ENCODE results near the gene RMDN3.

RMDN3 gene

DNA sequence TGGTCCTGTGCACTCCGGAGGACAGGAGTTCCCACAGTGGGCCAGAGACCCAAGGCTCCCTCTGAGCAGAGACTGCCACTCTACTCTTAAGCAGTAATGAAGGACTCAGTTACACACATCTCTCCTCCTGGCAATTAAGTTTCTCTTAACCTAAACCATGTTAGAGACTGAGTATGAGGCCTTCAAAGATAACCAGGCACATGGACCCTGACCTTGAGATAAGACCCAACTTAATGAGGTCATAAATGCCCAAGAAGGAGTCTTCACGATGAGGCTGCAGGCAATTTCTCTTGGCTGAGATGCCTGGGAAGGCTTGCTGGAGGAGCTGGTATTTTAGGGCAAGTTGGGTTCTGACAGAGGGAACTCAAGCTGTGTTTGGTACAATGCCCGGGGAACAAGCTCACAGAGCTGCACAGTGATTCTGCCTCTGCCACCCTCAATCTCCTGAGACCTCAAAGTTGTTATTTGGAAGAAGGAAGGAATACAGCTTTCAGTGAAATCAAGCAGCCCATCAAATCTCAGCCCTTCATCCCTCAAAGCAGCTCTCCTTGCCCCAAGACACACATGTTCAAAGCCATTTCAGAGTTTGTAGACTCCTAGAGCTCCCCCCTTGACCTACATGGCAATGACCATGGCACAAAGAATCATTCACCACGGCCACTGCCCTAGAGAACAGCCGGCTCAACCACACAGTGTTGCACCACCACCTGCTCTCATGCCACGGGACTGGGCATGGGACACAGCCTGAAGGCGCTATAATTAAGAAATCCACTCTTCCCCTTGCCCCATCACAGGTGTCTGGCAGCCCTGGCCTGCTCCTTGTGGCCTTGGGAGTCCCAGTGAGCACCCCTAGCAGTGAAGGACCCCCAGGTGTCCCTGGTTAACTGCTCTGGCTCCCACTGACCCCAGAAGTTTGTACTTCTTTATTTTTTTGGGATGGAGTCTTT, 7.1 kb downstream of the RMDN3 start:
- DNase-seq (ENCODE audit: low read depth) = no peak

DNA sequence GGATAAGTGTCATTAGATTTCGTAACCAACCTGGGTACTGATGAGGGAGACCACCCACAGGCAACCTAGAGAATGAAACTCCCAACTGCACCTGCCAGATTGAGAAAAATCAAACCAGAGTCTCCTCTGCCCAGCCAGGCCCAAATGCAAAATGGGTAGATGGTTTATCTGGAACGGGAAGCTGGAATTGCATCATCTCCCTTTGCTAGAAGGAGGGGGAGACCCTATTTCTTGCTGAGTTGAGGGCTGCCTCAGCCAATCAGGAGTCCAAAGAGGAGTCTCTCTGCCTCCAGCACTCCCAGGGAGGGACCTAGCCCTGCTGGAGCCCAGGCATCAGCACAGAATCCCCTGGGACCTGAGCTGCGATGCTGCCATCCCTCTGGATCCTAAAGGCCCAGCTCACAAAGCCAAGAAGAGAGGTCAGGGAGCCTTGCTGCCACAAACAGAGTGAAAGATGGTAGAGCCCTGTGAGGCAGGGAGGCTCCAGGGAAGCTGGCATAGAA, 8.1 kb downstream of the RMDN3 start:
- DNase-seq (ENCODE audit: low read depth) = no peak

DNA sequence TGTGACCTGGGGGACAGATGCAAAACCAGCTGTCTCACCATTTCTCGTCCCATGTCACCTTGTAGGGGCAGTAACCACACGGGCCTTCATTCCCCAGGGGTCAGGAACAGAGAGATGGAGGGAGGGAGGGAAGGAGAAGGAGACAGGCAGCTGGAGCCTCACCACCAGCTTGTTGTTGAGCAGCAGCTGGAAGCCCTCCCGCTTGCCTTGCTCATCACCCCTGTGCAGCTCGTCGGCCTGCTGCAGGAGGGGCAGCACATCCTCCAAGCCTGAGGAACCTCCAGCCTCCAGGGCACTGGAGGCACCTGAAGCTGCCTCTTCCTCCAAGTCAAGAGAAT, 10.3 kb downstream of the RMDN3 start:
- no peak for DNase-seq (ENCODE audit: low read depth)

DNA sequence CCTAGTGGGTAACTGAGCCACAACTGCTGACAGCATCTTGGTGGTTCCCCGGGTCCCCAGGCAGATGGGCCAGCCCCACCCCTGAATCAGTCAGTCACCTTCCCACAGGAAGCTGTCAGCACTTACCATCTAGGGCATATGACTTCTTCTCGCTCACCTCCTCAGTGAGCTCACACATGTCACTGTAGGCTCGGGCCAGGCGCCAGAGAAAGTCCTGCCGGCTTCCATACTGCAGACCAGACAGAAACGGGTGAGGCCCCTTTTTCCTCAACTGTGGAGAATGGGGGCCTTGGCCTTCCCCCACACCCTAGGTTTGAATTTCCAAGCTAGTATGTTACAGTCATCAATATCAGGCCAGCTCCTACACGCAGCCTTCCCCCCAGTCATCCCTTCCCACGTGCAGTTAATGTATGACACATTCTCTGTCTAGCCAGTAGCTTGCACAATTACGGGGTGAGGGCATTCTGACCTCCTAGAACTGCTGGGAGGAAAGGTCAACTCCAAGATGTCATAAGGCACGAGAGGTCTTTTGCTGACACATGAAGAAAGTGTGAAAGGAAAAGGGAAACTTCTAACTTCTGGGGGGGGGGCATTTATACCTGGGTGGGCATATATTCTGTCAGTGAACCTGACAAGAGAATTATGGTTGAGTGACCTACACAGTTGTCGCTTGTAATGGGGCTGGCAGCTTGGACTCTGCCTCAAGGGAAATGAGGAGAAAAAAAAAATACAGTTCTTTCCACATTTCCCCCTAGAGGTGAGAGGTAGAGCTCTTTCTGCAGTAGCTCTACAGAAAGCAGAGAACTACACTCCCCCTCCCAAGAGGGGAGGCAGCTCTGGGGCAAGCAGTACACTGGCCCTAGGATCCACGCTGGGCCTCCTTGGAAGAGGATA, 10.9 kb downstream of the RMDN3 start:
- no peak for DNase-seq (ENCODE audit: low read depth)

DNA sequence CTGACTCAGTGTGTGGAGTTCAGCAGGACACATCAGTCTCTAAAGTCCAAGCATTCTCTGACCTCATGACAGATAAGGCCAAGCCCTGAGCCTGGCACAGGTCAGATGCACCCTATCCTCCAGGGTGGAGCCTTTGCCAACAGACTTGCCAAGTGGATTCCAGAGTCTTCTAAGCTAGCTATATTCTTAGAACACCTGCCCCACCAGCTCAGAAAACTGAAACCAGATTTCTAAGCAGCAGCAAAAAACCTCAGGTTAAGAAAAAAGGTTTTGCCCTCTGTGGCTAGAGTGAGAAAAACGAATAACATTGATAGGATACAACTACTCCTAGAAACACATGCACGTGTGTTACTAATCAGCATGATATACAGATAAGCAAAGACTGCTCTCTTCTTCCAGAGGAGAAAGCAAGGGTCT, 11.6 kb downstream of the RMDN3 start:
- DNase-seq (ENCODE audit: low read depth) = no peak

DNA sequence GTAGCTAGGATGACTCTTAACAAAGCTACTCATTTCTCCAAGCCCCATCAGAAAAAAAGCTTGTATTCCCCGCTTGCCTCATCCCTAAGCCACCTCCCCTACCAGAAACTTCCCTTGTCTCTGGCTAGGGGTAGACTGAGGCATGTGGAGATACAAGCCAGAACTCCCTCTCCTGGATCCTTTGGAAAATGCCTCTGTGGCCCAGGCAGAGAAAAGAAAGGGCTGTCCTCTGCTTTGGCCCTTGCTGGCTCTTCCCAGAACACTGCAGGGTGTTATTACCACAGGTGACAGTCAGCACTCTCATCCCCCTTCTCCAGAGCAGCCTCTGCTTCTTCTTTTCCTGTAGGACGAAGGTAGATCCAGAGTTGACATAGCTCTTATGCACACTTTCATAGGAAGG, 15.2 kb downstream of the RMDN3 start:
- DNase-seq (ENCODE audit: low read depth) = no peak

DNA sequence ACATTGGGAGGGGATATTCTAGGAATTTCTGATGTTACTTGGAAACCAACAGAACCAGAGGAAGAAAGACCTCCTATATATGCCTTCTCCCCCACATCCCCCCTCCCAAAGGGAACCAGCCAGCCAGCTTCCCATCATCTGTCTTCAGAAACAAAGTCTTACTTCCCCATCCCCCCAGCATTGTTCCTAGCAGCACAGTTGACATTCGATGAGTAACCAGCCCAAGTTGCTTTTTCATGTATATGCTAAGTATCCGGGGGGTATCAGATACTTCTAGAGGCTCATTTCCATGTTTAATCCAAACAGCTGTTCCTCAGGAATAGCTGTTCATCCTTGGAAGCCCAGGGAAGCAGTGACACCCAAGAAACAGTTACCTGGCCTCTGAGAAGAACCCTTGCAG, 16.0 kb downstream of the RMDN3 start:
- no peak for DNase-seq (ENCODE audit: low read depth)

DNA sequence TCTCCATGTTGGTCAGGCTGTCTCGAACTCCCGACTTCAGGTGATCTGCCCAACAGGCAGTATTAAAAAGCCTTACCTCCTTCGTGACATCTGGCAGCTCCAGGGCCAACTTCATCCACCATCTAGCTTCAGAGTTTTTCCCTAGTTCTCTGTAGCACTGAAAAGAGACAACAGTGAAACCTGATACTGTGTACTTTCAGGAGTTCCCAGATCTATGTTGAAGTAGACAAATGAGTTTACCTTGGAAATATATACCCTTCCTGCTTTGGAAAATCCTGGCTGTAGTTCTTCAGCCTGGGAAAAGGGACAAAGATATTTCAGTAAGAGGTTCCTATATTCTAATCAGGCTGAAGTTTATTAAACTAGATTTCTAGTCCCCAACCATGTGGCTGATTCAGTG, 18.0 kb downstream of the RMDN3 start:
- DNase-seq (ENCODE audit: low read depth) = no peak

DNA sequence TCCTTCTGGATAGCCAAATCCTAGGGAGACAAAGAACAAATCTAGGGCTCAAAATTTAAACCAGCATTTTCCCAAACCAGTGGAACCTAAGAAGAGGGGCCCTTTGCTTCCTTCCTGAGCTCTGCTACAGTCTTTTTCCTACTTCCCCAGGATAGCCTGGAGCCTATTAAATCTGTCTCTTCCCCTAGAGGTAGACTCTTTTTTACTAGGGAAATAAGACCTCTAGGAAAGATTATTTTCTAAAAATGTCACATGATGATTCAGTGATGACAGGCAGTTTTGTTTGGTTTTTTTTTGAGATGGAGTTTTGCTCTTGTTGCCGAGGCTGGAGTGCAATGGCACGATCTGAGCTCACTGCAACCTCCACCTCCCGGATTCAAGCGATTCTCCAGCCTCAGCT, 18.5 kb downstream of the RMDN3 start:
- no peak for DNase-seq (ENCODE audit: low read depth)

DNA sequence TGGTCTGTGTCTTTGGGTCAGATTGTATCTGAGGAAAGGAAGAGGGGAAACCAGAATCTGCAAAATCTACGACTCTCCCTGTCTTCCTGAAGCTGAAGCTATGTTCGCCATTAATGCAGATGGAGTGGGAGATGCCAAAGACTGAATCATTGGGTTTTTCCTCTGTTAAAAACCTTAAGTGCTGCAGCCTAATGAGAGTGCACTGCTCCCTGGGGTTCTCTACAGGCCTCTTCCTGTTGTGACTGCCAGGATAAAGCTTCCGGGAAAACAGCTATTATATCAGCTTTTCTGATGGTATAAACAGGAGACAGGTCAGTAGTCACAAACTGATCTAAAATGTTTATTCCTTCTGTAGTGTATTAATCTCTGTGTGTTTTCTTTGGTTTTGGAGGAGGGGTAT, 24.0 kb downstream of the RMDN3 start:
- DNase-seq (ENCODE audit: low read depth) = no peak

DNA sequence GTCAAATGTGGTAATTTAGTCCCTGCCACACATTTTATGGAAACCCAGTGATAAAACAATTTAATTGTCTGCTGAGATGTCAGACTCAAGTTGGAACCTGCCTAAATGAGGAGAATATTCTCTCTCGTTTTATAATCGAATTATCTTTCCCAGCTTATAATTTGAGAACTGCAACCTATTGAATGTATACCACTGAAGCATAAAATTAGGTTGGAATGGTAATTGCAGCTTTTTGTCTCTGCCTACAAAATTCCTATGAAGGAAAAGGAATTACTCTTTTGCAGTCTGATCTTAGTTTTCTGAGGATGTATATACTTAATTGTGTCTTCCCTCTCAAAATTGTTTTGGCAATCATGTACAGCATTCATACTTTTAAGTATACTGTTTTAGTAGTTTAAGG, 31.1 kb downstream of the RMDN3 start:
- no peak for DNase-seq (ENCODE audit: low read depth)

DNA sequence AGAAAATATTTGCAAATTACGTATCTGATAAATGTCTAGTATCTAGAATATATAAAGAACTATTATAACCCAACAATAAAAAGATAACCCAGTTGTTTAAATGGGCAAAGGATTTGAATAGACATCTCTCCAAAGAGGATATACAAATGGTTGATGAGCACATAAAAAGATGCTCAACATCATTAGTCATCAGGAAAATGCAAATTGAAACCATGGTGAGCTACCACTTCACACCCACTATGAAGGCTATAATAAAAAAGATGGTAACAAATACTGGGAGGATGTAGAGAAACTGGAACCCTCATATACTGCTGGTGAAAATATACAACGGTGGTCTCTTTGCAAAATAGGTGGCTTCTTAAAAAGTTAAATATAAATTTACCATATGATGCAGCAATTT, 32.1 kb downstream of the RMDN3 start:
- no peak for DNase-seq (ENCODE audit: low read depth)

DNA sequence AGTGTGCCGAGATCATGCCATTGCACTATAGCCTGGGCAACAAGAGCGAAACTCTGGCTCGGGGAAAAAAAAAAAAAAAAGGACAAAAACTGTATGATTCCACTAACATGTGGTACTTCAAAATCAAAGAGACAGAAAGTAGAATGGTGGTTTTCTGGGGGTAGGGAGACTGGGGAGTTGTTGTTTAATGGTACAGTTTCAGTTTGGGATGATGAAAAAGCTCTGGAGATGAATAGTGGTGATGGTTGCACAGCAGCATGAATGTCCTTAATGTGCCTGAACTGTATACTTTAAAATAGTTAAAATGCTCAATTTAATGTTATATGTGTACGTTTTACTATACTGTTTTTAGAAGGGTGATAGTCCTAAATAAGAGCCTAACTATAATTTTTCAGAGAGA, 32.7 kb downstream of the RMDN3 start:
- DNase-seq (ENCODE audit: low read depth) = no peak

DNA sequence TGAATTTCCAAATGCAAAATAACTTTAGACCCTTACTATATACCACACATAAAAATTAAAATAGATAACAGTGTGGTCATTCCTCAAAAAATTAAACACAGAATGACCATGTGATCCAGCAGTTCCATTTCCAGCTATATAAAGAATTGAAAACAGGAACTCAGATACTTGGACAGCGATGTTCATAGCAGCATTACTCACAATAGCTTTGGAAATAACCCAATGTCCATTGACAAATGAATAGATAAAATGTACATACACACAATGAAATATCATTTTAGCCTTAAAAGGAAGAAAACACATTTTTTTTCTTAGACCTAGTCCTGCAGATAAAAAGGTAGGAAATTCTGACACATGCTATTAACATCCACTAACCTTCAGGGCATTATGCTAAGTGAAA, 33.4 kb downstream of the RMDN3 start:
- no peak for DNase-seq (ENCODE audit: low read depth)

DNA sequence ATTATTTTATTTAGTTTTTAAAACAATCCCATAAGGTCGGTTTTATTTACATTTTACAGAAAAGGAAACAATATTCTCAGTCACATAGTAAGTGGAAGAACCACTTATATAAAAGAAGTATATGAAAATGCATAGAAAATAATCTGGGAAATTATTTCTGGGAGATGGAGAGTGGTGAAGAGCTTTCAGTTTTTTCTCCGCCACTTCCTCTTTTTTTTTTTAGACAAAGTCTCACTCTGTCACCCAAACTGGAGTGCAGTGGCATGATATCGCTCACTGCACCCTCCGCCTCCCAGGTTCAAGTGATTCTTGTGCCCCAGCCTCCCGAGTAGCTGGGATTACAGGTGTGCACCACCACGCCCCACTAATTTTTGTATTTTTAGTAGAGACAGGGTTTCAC, 38.9 kb downstream of the RMDN3 start:
- DNase-seq (ENCODE audit: low read depth) = no peak

DNA sequence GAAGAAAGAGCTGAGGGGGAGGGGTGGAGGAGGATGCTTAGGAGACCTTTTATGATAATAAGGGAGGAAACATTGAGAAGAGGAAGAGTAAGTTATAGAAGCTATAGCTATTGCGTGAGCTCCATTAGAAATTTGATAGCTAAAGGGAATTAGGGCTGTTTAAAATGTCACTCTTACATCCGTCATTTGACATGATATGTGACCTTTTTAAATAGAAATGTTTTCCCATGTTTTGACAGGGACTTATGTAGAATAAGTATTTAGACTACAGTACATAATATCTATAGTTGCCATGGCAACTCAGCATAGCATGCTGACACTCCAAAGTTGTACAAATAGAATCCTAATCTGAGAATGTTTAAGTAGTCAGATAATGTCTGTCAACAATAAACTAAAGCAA, 40.9 kb downstream of the RMDN3 start:
- DNase-seq (ENCODE audit: low read depth) = no peak

DNA sequence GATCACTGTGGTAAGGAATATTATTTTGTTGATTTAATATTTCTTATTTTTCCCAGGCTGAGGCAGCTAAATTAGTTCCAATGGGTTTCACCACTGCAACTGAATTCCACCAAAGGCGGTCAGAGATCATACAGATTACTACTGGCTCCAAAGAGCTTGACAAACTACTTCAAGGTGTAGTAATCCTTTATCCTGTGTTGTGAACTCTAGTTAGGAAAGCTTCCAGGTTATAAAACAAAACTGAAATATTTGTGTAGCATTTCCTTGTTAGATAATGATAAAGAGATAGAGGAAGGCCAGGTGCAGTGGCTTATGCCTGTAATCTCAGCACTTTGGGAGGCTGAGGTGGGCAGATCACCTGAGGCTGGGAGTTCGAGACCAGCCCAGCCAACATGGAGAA, 48.9 kb downstream of the RMDN3 start:
- DNase-seq (ENCODE audit: low read depth) = no peak

DNA sequence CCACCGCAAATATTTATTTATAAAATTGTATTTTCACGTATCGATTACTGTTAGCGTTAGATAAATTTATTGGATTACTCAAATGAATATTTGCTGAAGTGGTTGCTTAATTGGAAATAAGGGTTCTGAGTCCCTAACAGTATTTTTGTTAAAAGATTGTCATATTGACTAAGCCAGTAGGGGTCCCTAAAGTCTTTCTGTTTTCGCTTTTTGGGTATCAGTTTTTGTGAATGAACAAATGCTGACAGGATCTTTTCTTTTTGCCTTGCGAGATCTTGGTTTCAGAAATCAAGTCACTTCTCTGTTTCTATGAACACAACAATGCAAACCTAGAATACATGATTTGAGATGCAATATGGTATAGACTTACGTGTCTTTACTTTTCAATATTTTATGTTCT, 53.0 kb downstream of the RMDN3 start:
- no peak for DNase-seq (ENCODE audit: low read depth)

DNA sequence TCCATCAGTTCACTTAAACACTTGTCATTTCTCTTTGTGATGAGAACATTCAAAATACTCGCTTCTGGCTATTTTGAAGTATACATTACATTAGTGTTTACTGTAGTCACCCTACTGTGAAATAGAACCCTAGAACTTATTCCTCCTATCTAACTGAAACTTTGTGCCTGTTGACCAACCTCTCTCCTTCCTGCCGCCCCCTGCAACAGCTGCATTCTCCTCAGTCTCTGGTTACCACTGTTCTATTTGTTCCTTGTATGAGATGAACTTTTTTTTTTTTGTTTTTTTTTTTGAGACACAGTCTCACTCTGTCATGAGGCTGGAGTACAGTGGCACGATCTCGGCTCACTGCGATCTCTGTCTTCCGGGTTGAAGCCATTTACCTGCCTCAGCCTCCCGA, 57.1 kb downstream of the RMDN3 start:
- no peak for DNase-seq (ENCODE audit: low read depth)

DNA sequence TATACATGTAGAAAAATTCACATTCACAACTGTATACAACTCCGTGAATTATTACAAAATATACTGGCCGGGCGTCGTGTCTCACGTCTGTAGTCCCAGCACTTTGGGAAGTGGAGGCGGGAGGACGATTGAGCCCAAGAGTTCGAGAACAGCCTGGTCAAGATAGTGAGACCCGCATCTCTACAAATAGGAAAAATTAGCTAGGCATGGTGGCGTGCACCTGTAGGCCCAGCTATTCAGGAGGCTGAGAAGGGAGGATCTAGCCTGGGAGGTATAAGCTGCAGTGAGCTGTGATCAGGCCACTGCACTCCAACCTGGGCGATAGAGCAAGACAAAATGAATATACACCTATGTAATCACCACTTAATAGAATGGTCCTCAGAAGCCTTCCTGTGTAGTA, 58.8 kb downstream of the RMDN3 start:
- no peak for DNase-seq (ENCODE audit: low read depth)

DNA sequence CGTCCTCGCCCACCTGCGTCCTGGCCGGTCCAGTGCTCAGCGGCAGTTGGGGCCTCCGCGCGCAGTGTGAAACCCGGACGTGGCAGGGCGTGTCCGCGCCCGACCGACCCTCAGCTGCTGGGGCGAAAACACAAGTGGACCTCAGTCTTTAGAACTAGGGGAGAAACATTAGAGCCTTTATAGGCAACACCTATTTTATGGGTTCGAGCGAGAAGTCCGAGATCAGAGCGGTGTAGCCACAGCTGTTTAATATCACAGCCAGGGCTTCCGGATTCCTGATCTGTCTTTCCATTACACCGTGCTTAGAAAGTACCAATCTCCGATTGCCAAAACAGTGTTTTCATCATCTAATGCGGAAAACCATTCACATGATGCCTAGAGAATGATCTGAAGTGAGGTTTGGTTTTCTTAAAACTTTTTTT, 59.6 kb downstream of the RMDN3 start:
- no peak for DNase-seq (ENCODE audit: low read depth)

DNA sequence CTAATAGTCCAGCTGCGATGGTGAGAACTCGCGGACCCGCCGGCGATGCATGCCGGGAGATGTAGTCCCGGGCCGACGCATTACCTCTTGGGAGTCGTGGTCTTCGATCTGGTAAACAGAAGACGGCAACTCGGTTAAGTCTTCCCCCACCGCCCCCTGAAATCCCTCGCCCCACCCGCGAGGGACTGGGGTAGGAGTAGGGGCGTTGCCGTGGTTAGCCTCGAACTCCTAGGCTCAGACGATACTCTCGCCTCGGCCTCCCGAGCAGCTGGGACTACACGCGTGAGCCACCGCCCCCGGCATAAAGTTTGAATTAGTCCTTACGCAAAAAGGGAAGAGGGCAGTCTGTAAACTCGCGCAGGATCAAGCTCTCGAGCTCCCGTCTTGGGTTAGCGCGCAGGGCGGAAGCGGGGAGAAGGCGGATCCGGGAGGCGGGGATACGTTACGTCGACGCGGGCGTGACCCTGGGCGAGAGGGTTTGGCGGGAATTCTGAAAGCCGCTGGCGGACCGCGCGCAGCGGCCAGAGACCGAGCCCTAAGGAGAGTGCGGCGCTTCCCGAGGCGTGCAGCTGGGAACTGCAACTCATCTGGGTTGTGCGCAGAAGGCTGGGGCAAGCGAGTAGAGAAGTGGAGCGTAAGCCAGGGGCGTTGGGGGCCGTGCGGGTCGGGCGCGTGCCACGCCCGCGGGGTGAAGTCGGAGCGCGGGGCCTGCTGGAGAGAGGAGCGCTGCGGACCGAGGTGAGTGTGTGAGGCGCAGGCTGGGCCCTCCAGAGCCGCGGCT, 60.2 kb downstream of the RMDN3 start, which contains the start of gene RAD51:
Gene RAD51, plus strand, starts transcription at position 487 of the 781 bp plus-strand sequence. CDS start 3,585 bp downstream, outside the sequence.
- peak; percentile 81 for DNase-seq (ENCODE audit: low read depth)

Measured in CMK (cell line).